Adrenal gland (tissue), 12 donors: ENCODE data around the gene CPA4. TPM values are rescaled to one million over a fixed set of nuclear protein-coding genes. Genes with fewer than 3 reads are reported as not detected.

Experiments
- DNase-seq, 7 donors: peaks; one replicate each; pipeline ENCODE4 v3.0.0-alpha.2; 2019 to 2020
- H3K27ac ChIP-seq, 5 donors: fragments of 200-600 bp; sonication (generic) in 4 of 5; 1 replicate in 3 of 5; 2 replicates in 2 of 5; pipeline versions ENCODE4 v1.5.1 to v1.8.0; 2016 to 2020; ENCODE audit warnings: mild to moderate bottlenecking in 1 of 5
- H3K27me3 ChIP-seq: fragments of 200-600 bp; 2 replicates; pipeline ENCODE4 v1.8.0; 2021
- H3K36me3 ChIP-seq, 2 donors: fragments of 200-600 bp; replicated peaks in 1 of 2; 1 replicate in 1 of 2; 2 replicates in 1 of 2; pipeline versions ENCODE4 v1.5.1 to v1.8.0; 2018 to 2022
- H3K4me1 ChIP-seq, 2 donors: fragments of 200-600 bp; replicated peaks in 1 of 2; 1 replicate in 1 of 2; 2 replicates in 1 of 2; pipeline versions ENCODE4 v1.5.1 to v1.8.0; 2018 to 2021
- H3K4me3 ChIP-seq, 4 donors: fragments of 200-600 bp; sonication (generic) in 3 of 4; one replicate each; pipeline ENCODE4 v1.5.1; 2016 to 2018
- H3K9me3 ChIP-seq, 3 donors: fragments of 200-600 bp; sonication (generic) in 1 of 3; replicated peaks in 1 of 3; 1 replicate in 2 of 3; 2 replicates in 1 of 3; pipeline versions ENCODE4 v1.5.1 to v1.8.0; 2016 to 2021
- CTCF ChIP-seq, 6 experiments: fragments of 450-650 bp in 4 of 6; fragments of 200-600 bp in 2 of 6; sonication (generic) in 1 of 6; IDR thresholded peaks; 1 replicate in 5 of 6; 2 replicates in 1 of 6; pipeline versions ENCODE4 v1.5.1 to v1.8.0; 2016 to 2021; ENCODE audit warnings: antibody characterized with exemption in 6 of 6, mild to moderate bottlenecking in 2 of 6, moderate library complexity in 1 of 6
- POLR2A ChIP-seq, 2 donors: fragments of 450-650 bp; IDR thresholded peaks; one replicate each; pipeline ENCODE4 v1.6.1; 2017; ENCODE audit warnings: antibody characterized with exemption in 2 of 2, mild to moderate bottlenecking in 2 of 2, moderate library complexity in 1 of 2
- WGBS, 4 donors: extraction: QIAGEN DNeasy Blood & Tissue Kit in 2 of 4; methylation state at CpG; one replicate each; pipeline versions ENCODE4 v1.1.5 to v1.1.7; 2013 to 2017; 5-methylcytosine and 5-hydroxymethylcytosine counted together
- intact Hi-C, 2 donors: fragments of 100-400 bp; cut with DNase I; formaldehyde crosslinking; loops; one replicate each; pipeline versions ENCODE4 v1.14.1 to v1.15.0; 2022 to 2023
- polyA plus RNA-seq, 3 donors: library from polyadenylated mRNA; stranded (reverse); fragments of 200-250 nt in 2 of 3; fragments of 350-450 nt in 1 of 3; fragmentation: Illumina TruSeq in 1 of 3; extraction: RNeasy Lipid Tissue Mini Kit (QIAGEN cat#74804) in 1 of 3; gene quantifications; one replicate each; pipeline ENCODE4 v1.2.3, GENCODE V29; 2013 to 2014
- total RNA-seq, 9 donors: library from RNA; depleted of rRNA in 4 of 9; stranded (reverse); fragments of >200 nt in 4 of 9; fragments of 120-200 nt in 1 of 9; fragmentation: NEBNext Ultra II Directional in 1 of 9; extraction: Animal tissue kit (Norgen Biotek cat#: 25700) in 1 of 9; gene quantifications; one replicate each; pipeline versions ENCODE4 v1.1.0 to v1.2.4, GENCODE V29; 2013 to 2023
- donor health status: healthy with polysubstance abuse.
- donor health status: Bipolar disorder and iron deficiency.
- donor health status: DM: yes; HTN: yes; CAD: no.
- donor health status: DM: no; HTN: no; CAD: no.
- donor health status: DM: no; HTN: no; CAD: no.
- donor health status: DM: yes; HTN: yes; CAD: no.

The CPA4 gene
- total and polyA plus RNA-seq, 12 donors = 0.55 to 26.7 (median 2.4) TPM; not detected in 1

GRCh38 chr7:130356876-130357611 lies 64.1 kb downstream of the CPA4 start:
- Histone ChIP-seq H3K36me3 (no peaks in the 10 kb centered on the region), H3K9me3 (peaks cover 0 to 7% (median 0%) of the 10 kb centered on the region in 3 donors), H3K27ac (peak overlapping the region; percentile 10 to 91 (median 81)), H3K27me3 (no peaks in the 10 kb centered on the region), H3K4me1 (peaks cover 21 to 27% of the 10 kb centered on the region in 2 donors), H3K4me3 (no peak overlapping the region)
- 61 to 65% (median 64%) methylated on average over 16 of the region's 16 CpGs for WGBS, 4 donors
- TF ChIP-seq POLR2A (IDR thresholded peaks at IDR 0.05) = no peak
- TF ChIP-seq CTCF (IDR thresholded peaks at IDR 0.05) = no peak
- DNase-seq = peak; percentile 78 to 91 (median 87)
- intact Hi-C loops = no loop called here

DNA sequence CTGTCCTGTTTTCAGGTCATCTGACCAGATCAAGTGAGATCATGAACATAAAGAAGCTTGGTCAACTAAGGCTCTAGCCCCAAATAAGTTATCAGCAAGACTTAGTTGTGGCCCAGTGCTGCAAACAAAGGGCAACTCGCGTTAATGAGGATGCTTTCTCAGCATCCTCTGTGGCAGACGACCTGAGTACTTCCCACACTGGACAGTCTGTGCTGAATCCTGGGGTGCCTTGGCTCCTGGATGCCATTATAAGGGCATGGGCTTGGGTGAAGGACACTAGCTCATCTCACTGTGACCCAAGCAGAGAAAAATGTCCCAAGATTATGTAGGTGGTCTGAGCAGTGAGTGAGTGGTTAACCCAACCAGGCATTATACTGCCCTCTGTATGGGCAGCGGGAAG lies 65.5 kb downstream of the CPA4 start:
- H3K4me3 ChIP-seq = no peak overlapping the region
- DNase-seq = peak in 2 of 7 donors; percentile 3 to 14
- no peaks in the 10 kb centered on the region for H3K36me3 ChIP-seq
- no peaks in the 10 kb centered on the region for H3K27me3 ChIP-seq
- intact Hi-C loops = no loop called here
- TF ChIP-seq POLR2A (IDR thresholded peaks at IDR 0.05) (no peak), CTCF (IDR thresholded peaks at IDR 0.05) (no peak)
- H3K4me1 ChIP-seq = peaks cover 14 to 23% of the 10 kb centered on the region in 2 donors
- WGBS, 4 donors = 83 to 97% (median 95%) methylated on average over 3 to 4 of the region's 4 CpGs
- H3K9me3 ChIP-seq = peaks cover 0 to 7% (median 0%) of the 10 kb centered on the region in 3 donors
- peak overlapping the region in 1 of 5 donors; percentile 1 for H3K27ac ChIP-seq

DNA sequence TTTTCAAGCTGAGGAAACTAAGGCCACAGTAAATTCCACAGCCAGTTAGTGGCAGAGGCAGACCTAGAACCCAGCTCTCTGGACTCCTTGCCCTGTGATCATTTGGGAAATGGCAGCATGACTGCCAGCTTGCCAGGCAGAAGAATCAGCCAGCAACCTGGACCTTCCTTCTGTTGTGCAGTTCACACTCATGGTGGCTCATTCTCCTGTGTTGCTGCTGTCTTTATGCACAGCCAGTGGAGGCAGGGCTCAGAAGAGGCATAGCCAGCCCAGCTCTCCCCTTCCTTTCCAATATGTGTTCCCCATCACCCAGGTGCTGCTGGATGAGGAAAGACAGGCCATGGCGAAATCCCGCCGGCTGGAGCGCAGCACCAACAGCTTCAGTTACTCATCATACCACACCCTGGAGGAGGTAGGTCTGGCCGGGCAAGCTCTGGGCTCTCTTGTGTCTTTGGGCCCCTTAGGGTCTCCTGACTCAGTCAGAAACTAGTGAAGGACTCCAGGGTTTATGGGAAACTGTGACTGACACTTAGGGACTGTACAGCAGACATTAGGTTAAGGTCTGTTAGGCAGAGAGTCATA lies 66.4 kb downstream of the CPA4 start:
- no peak for TF ChIP-seq POLR2A (IDR thresholded peaks at IDR 0.05)
- no peak for TF ChIP-seq CTCF (IDR thresholded peaks at IDR 0.05)
- intact Hi-C loops = no loop called here
- Histone ChIP-seq H3K4me1 (peaks cover 12 to 26% of the 10 kb centered on the region in 2 donors), H3K9me3 (peaks cover 0 to 7% (median 0%) of the 10 kb centered on the region in 3 donors), H3K4me3 (no peak overlapping the region), H3K27ac (no peak overlapping the region), H3K27me3 (no peaks in the 10 kb centered on the region), H3K36me3 (no peaks in the 10 kb centered on the region)
- WGBS, 4 donors = 80 to 99% (median 96%) methylated on average over 1 to 5 of the region's 5 CpGs
- peak in 2 of 7 donors; percentile 3 to 14 for DNase-seq

GRCh38 chr7:130360518-130360917 lies 67.6 kb downstream of the CPA4 start:
- no peak for DNase-seq
- 89 to 98% (median 97%) methylated on average over 3 of the region's 3 CpGs for WGBS, 4 donors
- Histone ChIP-seq H3K9me3 (peaks cover 0 to 7% (median 0%) of the 10 kb centered on the region in 3 donors), H3K4me1 (peaks cover 12 to 34% of the 10 kb centered on the region in 2 donors), H3K27ac (no peak overlapping the region), H3K36me3 (no peaks in the 10 kb centered on the region), H3K27me3 (no peaks in the 10 kb centered on the region), H3K4me3 (no peak overlapping the region)
- intact Hi-C loops = no loop called here
- TF ChIP-seq CTCF (IDR thresholded peaks at IDR 0.05) (no peak), POLR2A (IDR thresholded peaks at IDR 0.05) (no peak)
